ENCODE results near the gene GLI3.

DNA sequence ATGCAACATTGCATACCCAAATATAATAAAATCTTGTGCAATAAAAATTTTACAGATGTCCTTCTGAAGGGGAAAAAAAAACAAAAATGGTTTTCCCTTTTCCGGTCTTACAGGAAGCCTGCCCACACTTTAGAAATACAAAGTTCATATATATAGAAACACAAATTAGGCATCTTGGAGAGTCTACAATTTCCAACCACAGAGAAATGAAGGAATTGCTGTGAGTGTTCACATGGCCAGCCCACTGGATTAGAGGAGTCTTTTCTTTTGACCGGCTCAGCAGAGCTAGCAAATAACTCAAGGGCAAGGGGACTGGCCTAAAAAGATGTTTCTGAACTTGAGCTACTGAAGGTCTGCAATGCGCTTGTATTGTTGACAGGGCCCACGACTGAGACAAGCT, 92.4 kb downstream of the GLI3 start:
- TF ChIP-seq POLR2A (IDR thresholded peaks at IDR 0.05; ENCODE audit: low read depth, low read length) = no peak
- no peak for TF ChIP-seq TAF1 (IDR thresholded peaks at IDR 0.05; ENCODE audit: borderline replicate concordance, low read depth, low read length)
- no peak for TF ChIP-seq POLR2AphosphoS5 (IDR thresholded peaks at IDR 0.05; ENCODE audit: low read depth, low read length)

All from GM12892 (cell line).